ENCODE measurements around the gene COPZ2.
A peak's percentile ranks its signal among the peaks of the same experiment; 100 is the strongest.

DNA sequence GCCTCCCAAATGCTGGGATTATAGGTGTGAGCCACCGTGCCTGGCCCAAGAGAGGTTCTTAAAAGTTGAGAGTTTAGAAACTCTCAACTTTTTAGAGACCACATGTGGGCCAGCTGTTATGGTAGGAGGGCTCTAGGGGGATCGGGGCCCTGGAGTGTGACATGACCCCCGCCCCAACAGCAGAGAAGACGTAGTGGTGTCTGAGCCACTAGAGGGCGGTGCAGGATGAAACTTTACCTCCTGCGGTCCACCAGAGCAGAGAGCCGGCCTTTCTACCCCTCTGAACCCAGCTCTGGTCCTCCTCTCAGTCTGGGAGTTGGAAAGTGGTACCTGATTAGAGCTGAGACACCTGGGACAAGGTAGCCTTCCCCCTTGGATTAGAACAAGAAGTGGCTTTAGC, 59.3 kb downstream of the COPZ2 start:
- TF ChIP-seq POLR2A (IDR thresholded peaks at IDR 0.05), result no peak
- TF ChIP-seq, protein P1, sequence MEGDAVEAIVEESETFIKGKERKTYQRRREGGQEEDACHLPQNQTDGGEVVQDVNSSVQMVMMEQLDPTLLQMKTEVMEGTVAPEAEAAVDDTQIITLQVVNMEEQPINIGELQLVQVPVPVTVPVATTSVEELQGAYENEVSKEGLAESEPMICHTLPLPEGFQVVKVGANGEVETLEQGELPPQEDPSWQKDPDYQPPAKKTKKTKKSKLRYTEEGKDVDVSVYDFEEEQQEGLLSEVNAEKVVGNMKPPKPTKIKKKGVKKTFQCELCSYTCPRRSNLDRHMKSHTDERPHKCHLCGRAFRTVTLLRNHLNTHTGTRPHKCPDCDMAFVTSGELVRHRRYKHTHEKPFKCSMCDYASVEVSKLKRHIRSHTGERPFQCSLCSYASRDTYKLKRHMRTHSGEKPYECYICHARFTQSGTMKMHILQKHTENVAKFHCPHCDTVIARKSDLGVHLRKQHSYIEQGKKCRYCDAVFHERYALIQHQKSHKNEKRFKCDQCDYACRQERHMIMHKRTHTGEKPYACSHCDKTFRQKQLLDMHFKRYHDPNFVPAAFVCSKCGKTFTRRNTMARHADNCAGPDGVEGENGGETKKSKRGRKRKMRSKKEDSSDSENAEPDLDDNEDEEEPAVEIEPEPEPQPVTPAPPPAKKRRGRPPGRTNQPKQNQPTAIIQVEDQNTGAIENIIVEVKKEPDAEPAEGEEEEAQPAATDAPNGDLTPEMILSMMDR (IDR thresholded peaks at IDR 0.05), result peak; percentile 56 to 76 (median 63)
